Measurements from ENCODE around the gene STARD3.
A peak's percentile ranks its signal among the peaks of the same experiment; 100 is the strongest.
"Not testable (repeated sequence)": the region's sequence is repeated elsewhere in the genome, so short reads cannot be mapped to it uniquely, and the experiment has no call there.

Gene STARD3

GRCh38 chr17:39636927-39637736 is at the start of gene STARD3:
TSS of gene STARD3 (plus strand) at chr17:39637144. CDS start at chr17:39653532, 16,388 bp downstream.
- DNase-seq (ENCODE audit: low read depth): peak; percentile 90
- H3K4me3 ChIP-seq (ENCODE audit: low read length): peak within 1 kb of the TSS; percentile 95
- no peak for TF ChIP-seq CTCF (IDR thresholded peaks at IDR 0.05; ENCODE audit: insufficient read depth, low read depth, low read length, missing control alignments)

- peak; percentile 58 for DNase-seq (ENCODE audit: low read depth)
- H3K4me3 ChIP-seq (ENCODE audit: low read length): not testable (repeated sequence)
Observed at GRCh38 chr17:39590180-39590579, 46.8 kb upstream of the STARD3 start.

- peak; percentile 78 for DNase-seq (ENCODE audit: low read depth)
- no peak overlapping the region for H3K4me3 ChIP-seq (ENCODE audit: low read length)
- no peak for TF ChIP-seq CTCF (IDR thresholded peaks at IDR 0.05; ENCODE audit: insufficient read depth, low read depth, low read length, missing control alignments)
Observed at GRCh38 chr17:39591958-39592954, 44.7 kb upstream of the STARD3 start.

- no peak for DNase-seq (ENCODE audit: low read depth)
- no peak for TF ChIP-seq CTCF (IDR thresholded peaks at IDR 0.05; ENCODE audit: insufficient read depth, low read depth, low read length, missing control alignments)
- no peak overlapping the region for H3K4me3 ChIP-seq (ENCODE audit: low read length)
Observed at GRCh38 chr17:39593371-39593770, 43.6 kb upstream of the STARD3 start.

GRCh38 chr17:39595294-39595693 is 41.6 kb upstream of the STARD3 start:
- no peak for TF ChIP-seq CTCF (IDR thresholded peaks at IDR 0.05; ENCODE audit: insufficient read depth, low read depth, low read length, missing control alignments)
- H3K4me3 ChIP-seq (ENCODE audit: low read length): no peak overlapping the region
- no peak for DNase-seq (ENCODE audit: low read depth)

- H3K4me3 ChIP-seq (ENCODE audit: low read length): no peak overlapping the region
- no peak for DNase-seq (ENCODE audit: low read depth)
- no peak for TF ChIP-seq CTCF (IDR thresholded peaks at IDR 0.05; ENCODE audit: insufficient read depth, low read depth, low read length, missing control alignments)
Observed at GRCh38 chr17:39595928-39596510, 40.9 kb upstream of the STARD3 start.

All from epithelial cell of esophagus (primary cell).